ENCODE data around the gene TNFRSF1A.

DNA sequence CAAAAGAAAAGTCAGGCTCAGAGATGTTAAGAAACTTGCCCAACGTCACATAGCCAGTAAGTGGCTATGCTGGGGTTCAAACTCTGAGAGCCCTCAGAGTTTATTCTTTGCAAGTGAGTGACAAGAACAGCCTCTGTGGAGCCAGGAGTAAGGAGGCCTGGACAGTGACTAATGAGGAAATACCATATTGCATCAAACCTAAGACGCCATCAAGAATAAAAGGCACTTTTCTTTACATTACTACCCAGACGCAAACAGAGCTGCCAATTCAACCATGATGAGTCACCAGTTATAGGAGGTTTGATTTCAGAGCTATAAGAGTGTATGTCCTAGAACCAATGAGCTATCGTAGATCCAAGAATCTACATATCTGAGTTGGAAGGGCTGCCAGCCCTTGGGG lies 9.4 kb downstream of the TNFRSF1A start:
- TF ChIP-seq, protein P1, sequence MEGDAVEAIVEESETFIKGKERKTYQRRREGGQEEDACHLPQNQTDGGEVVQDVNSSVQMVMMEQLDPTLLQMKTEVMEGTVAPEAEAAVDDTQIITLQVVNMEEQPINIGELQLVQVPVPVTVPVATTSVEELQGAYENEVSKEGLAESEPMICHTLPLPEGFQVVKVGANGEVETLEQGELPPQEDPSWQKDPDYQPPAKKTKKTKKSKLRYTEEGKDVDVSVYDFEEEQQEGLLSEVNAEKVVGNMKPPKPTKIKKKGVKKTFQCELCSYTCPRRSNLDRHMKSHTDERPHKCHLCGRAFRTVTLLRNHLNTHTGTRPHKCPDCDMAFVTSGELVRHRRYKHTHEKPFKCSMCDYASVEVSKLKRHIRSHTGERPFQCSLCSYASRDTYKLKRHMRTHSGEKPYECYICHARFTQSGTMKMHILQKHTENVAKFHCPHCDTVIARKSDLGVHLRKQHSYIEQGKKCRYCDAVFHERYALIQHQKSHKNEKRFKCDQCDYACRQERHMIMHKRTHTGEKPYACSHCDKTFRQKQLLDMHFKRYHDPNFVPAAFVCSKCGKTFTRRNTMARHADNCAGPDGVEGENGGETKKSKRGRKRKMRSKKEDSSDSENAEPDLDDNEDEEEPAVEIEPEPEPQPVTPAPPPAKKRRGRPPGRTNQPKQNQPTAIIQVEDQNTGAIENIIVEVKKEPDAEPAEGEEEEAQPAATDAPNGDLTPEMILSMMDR (conservative IDR thresholded peaks at IDR 0.05; ENCODE audit: low read depth, low read length), result no peak
- no peak for TF ChIP-seq EZH2 (IDR thresholded peaks at IDR 0.05; ENCODE audit: low read length, unreplicated experiment)
- TF ChIP-seq EZH2phosphoT487 (IDR thresholded peaks at IDR 0.05; ENCODE audit: borderline replicate concordance, low read length), result no peak
